HUES48 (cell line): ENCODE data around the gene NDUFS2.
"Not testable (repeated sequence)": the region's sequence is repeated elsewhere in the genome, so short reads cannot be mapped to it uniquely, and the experiment has no call there.

Experiments used
- H3K27ac ChIP-seq: one replicate; pipeline ENCODE4 v1.7.0; 2013; ENCODE audit warnings: low read depth, low read length, inconsistent platforms
- H3K27me3 ChIP-seq: 2 replicates; pipeline ENCODE4 v1.6.1; 2013; ENCODE audit warnings: mild to moderate bottlenecking, low read length; ENCODE audit not compliant: control insufficient read depth, insufficient read depth
- H3K36me3 ChIP-seq: 2 replicates; pipeline ENCODE4 v1.6.1; 2013; ENCODE audit warnings: low read length; ENCODE audit not compliant: control insufficient read depth, insufficient read depth
- H3K4me1 ChIP-seq: 2 replicates; pipeline ENCODE4 v1.6.1; 2013; ENCODE audit warnings: mild to moderate bottlenecking, low read length; ENCODE audit not compliant: control insufficient read depth, insufficient read depth
- H3K4me3 ChIP-seq: 2 replicates; pipeline ENCODE4 v1.5.1; 2013; ENCODE audit warnings: mild to moderate bottlenecking, low read depth, low read length
- H3K9ac ChIP-seq: 2 replicates; pipeline ENCODE4 v1.6.1; 2013; ENCODE audit warnings: mild to moderate bottlenecking, low read depth, low read length, moderate library complexity
- H3K9me3 ChIP-seq: 2 replicates; pipeline ENCODE4 v1.6.1; 2013; ENCODE audit warnings: low read length; ENCODE audit not compliant: control insufficient read depth, insufficient read depth

NDUFS2 gene

GRCh38 chr1:161257109-161257508, 54.9 kb downstream of the NDUFS2 start:
- H3K4me3 ChIP-seq, H3K9me3 ChIP-seq, H3K9ac ChIP-seq, H3K27ac ChIP-seq, H3K36me3 ChIP-seq: not testable (repeated sequence)
- Histone ChIP-seq H3K4me1 (peaks cover 16% of the 10 kb centered on the region), H3K27me3 (peaks cover 36% of the 10 kb centered on the region)

DNA sequence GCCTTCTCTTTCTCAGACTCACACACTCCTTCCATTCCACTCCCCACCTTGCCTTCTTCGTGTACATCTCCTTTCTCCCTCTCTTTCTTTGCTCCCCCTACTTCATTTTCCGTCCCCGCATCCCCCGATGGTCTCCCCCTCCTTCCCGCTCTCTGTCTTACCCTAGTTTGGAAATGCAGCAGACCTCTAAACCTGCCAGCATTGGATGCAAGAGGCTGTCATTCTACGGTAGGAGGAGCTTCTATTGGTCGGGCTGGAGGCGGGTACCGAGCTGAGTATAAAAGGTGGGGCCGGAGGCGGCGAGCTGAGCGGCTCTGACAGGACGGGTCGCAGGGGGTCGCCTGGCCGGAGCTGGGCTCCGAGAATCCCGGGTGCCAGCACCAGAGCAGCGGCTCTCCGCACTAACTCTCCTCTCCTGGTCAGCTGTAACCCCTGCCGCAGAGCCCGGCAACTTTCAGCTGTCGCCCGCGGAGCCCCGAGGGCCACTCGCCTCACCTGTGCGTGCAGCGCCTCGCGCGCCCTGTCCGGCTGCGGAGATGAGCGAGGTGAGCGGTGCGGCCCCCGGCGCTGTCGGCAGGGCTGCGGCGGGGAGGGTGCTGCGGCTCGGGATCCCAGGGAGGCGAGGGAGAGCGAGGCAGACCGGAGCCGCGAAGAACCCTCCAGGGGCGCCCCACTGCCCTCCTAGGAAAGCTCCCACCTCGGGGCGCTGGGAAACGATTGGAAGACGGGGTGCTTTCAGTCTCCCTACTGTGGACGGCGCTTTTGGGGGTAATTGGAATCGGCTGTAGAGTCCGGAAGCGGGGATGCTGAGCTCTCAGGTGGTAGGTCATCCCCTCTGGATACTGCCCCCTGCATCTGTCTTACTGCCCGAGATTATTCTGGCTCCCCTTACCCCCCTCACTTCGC, 56.5 kb downstream of the NDUFS2 start, which contains the start of gene PCP4L1:
TSS of gene PCP4L1 (plus strand) at position 307 of the 906 bp plus-strand sequence. CDS start at position 537, 230 bp downstream.
- peaks cover 16% of the 10 kb centered on the region for H3K4me1 ChIP-seq
- peaks cover 8% of the 10 kb centered on the region for H3K9me3 ChIP-seq
- no peak within 1 kb of the TSS for H3K9ac ChIP-seq
- H3K27ac ChIP-seq = no peak within 1 kb of the TSS
- no peaks in the 10 kb centered on the region for H3K36me3 ChIP-seq
- peaks cover 36% of the 10 kb centered on the region for H3K27me3 ChIP-seq
- peak within 1 kb of the TSS; percentile 75 for H3K4me3 ChIP-seq

- no peak overlapping the region for H3K9ac ChIP-seq
These were observed 57.2 kb downstream of the NDUFS2 start for GRCh38 chr1:161259345-161259702.

GRCh38 chr1:161259765-161260164, 57.6 kb downstream of the NDUFS2 start:
- H3K4me1 ChIP-seq = peaks cover 16% of the 10 kb centered on the region
- peaks cover 8% of the 10 kb centered on the region for H3K9me3 ChIP-seq
- H3K9ac ChIP-seq = no peak overlapping the region
- no peak overlapping the region for H3K4me3 ChIP-seq
- H3K27me3 ChIP-seq = peaks cover 36% of the 10 kb centered on the region
- no peaks in the 10 kb centered on the region for H3K36me3 ChIP-seq
- no peak overlapping the region for H3K27ac ChIP-seq

More at GRCh38 chr1:161259345-161259702, 57.2 kb downstream of the NDUFS2 start:
- Histone ChIP-seq H3K27ac (no peak overlapping the region), H3K9me3 (peaks cover 8% of the 10 kb centered on the region), H3K4me3 (peak overlapping the region; percentile 75), H3K27me3 (peaks cover 36% of the 10 kb centered on the region), H3K36me3 (no peaks in the 10 kb centered on the region), H3K4me1 (peaks cover 16% of the 10 kb centered on the region)

- Histone ChIP-seq H3K9ac (no peak overlapping the region), H3K36me3 (no peaks in the 10 kb centered on the region), H3K4me3 (no peak overlapping the region), H3K27ac (no peak overlapping the region), H3K27me3 (peaks cover 36% of the 10 kb centered on the region), H3K4me1 (peaks cover 16% of the 10 kb centered on the region), H3K9me3 (peaks cover 8% of the 10 kb centered on the region)
These were observed 58.5 kb downstream of the NDUFS2 start for GRCh38 chr1:161260376-161261260.

GRCh38 chr1:161261261-161262235, 59.4 kb downstream of the NDUFS2 start:
- peaks cover 8% of the 10 kb centered on the region for H3K9me3 ChIP-seq
- H3K27ac ChIP-seq = no peak overlapping the region
- no peak overlapping the region for H3K9ac ChIP-seq

More at GRCh38 chr1:161261261-161262235, 59.4 kb downstream of the NDUFS2 start:
- peaks cover 20% of the 10 kb centered on the region for H3K4me1 ChIP-seq
- H3K36me3 ChIP-seq = no peaks in the 10 kb centered on the region
- no peak overlapping the region for H3K4me3 ChIP-seq
- peaks cover 36% of the 10 kb centered on the region for H3K27me3 ChIP-seq
